Neural cell (in vitro differentiated cells): ENCODE measurements around the gene OR9A4.

Source experiments
- CTCF ChIP-seq: fragments of 450-650 bp; IDR thresholded peaks from 2 replicates; pipeline ENCODE4 v1.5.1; 2014; ENCODE audit warnings: antibody characterized with exemption, mild to moderate bottlenecking, moderate library complexity; ENCODE audit not compliant: poor library complexity, severe bottlenecking
- EP300 ChIP-seq: fragments of 450-650 bp; conservative IDR thresholded peaks from 2 replicates; pipeline ENCODE4 v1.6.1; 2014; ENCODE audit warnings: antibody characterized with exemption, mild to moderate bottlenecking, moderate library complexity; ENCODE audit not compliant: poor library complexity, severe bottlenecking
- EZH2 ChIP-seq: fragments of 200-600, 300-800 bp; shearing (Covaris generic), sonication (generic); IDR thresholded peaks from 2 replicates; pipeline ENCODE4 v1.6.1; 2014; ENCODE audit warnings: antibody characterized with exemption, low read length, borderline replicate concordance, mild to moderate bottlenecking; ENCODE audit not compliant: insufficient read depth, poor library complexity, severe bottlenecking
- MXI1 ChIP-seq: fragments of 450-650 bp; conservative IDR thresholded peaks from 2 replicates; pipeline ENCODE4 v1.6.1; 2014; ENCODE audit warnings: antibody characterized with exemption, mild to moderate bottlenecking; ENCODE audit not compliant: poor library complexity, severe bottlenecking
- POLR2AphosphoS5 ChIP-seq: IDR thresholded peaks from 2 replicates; pipeline ENCODE4 v1.6.1; 2012
- RAD21 ChIP-seq: fragments of 450-650 bp; conservative IDR thresholded peaks from 2 replicates; pipeline ENCODE4 v1.6.1; 2014; ENCODE audit warnings: antibody characterized with exemption, mild to moderate bottlenecking, moderate library complexity
- REST ChIP-seq: IDR thresholded peaks from 2 replicates; pipeline ENCODE4 v1.6.1; 2012; ENCODE audit warnings: borderline replicate concordance
- SMC3 ChIP-seq: fragments of 450-650 bp; conservative IDR thresholded peaks from 2 replicates; pipeline ENCODE4 v1.6.1; 2014; ENCODE audit warnings: antibody characterized with exemption, mild to moderate bottlenecking, moderate library complexity; ENCODE audit not compliant: poor library complexity
- TAF1 ChIP-seq: IDR thresholded peaks from 2 replicates; pipeline ENCODE4 v1.6.1; 2012; ENCODE audit warnings: low read depth

GRCh38 chr7:141950806-141951205 is 34.6 kb downstream of the OR9A4 start:
- TF ChIP-seq CTCF (no peak), TAF1 (no peak), EP300 (no peak), POLR2AphosphoS5 (no peak), REST (no peak), EZH2 (no peak), RAD21 (no peak), SMC3 (no peak), MXI1 (no peak)
